HepG2 (cell line): ENCODE measurements around the gene GLDN. TPM values are rescaled to one million over a fixed set of nuclear protein-coding genes. Genes with fewer than 3 reads are reported as not detected.

Experiments
- ATAC-seq: fragments of 200-7000 bp; cut with Tn5 transposase; 3 replicates; pipeline ENCODE4 v1.9.1; 2020; ENCODE audit warnings: mild to moderate bottlenecking, moderate library complexity
- BruUV-seq: library from RNA; stranded (reverse); fragments of 400-500 nt; replicated peaks from 2 replicates; lab custom pipeline; 2021; lab: Mats Ljungman, UMichigan
- CTCF ChIA-PET: fragments of 300-600 bp; formaldehyde crosslinking; extraction: SDS; loops from one replicate; lab custom pipeline; 2021; ENCODE audit warnings: low total read pairs, inconsistent platforms, low intra/inter-chr PET ratio; lab: Yijun Ruan, JAX
- POLR2A ChIA-PET: fragments of 350-600 bp; sonication (Branson Sonifier 250); formaldehyde crosslinking; loops from one replicate; lab custom pipeline; 2020; ENCODE audit warnings: antibody characterized with exemption, inconsistent platforms; lab: Yijun Ruan, JAX
- DNase-seq: peaks from one replicate; pipeline ENCODE4 v3.0.0-alpha.2; 2015; ENCODE audit warnings: low spot score
- FAIRE-seq: peaks from 3 replicates; lab custom pipeline; 2011; peaks lifted over from hg19 to GRCh38; lab: Jason Lieb, UNC
- H2AFZ ChIP-seq: one replicate; pipeline ENCODE4 v1.6.1; 2011; ENCODE audit warnings: low read length, inconsistent platforms
- H3K27ac ChIP-seq: fragments of 300-600 bp; 3 replicates; pipeline ENCODE4 v1.8.0; 2011; ENCODE audit warnings: mixed run types, mild to moderate bottlenecking, mixed read lengths, low read length, inconsistent platforms; ENCODE audit not compliant: insufficient read depth; ENCODE audit errors: extremely low read length
- H3K27me3 ChIP-seq, 2 experiments: fragments of 200-600 bp in 1 of 2; 2 replicates in 1 of 2; 3 replicates in 1 of 2; pipeline versions ENCODE4 v1.6.0 to v1.8.0; 2011; ENCODE audit warnings: low read length in 2 of 2, mild to moderate bottlenecking in 2 of 2, moderate library complexity in 2 of 2, inconsistent platforms in 1 of 2; ENCODE audit not compliant: insufficient read depth in 2 of 2, control insufficient read depth in 1 of 2
- H3K36me3 ChIP-seq, 2 experiments: fragments of 200-600 bp in 1 of 2; replicated peaks in 1 of 2; 2 replicates in 1 of 2; 3 replicates in 1 of 2; pipeline versions ENCODE4 v1.5.1 to v1.8.0; 2011; ENCODE audit warnings: low read length in 2 of 2, inconsistent platforms in 1 of 2; ENCODE audit not compliant: insufficient read depth in 2 of 2, control insufficient read depth in 1 of 2
- H3K4me1 ChIP-seq: 2 replicates; pipeline ENCODE4 v1.5.1; 2012; ENCODE audit warnings: low read length, inconsistent platforms; ENCODE audit not compliant: insufficient read depth
- H3K4me2 ChIP-seq: 2 replicates; pipeline ENCODE4 v1.6.0; 2011; ENCODE audit warnings: low read depth, low read length, inconsistent platforms
- H3K4me3 ChIP-seq, 3 experiments: fragments of 200-600 bp in 1 of 3; sonication (generic), shearing (Covaris generic) in 1 of 3; replicated peaks in 1 of 3; 2 replicates each; pipeline ENCODE4 v1.5.1; 2011 to 2016; ENCODE audit warnings: low read length in 3 of 3, inconsistent platforms in 2 of 3, low read depth in 2 of 3, mild to moderate bottlenecking in 2 of 3, control low read depth in 1 of 3, mixed read lengths in 1 of 3; ENCODE audit not compliant: insufficient read depth in 1 of 3
- H3K79me2 ChIP-seq: one replicate; pipeline ENCODE4 v1.6.1; 2011; ENCODE audit warnings: low read length, inconsistent platforms; ENCODE audit not compliant: insufficient read depth
- H3K9ac ChIP-seq: 2 replicates; pipeline ENCODE4 v1.6.0; 2011; ENCODE audit warnings: mild to moderate bottlenecking, low read depth, low read length, inconsistent platforms; ENCODE audit not compliant: insufficient read depth
- H3K9me3 ChIP-seq: 2 replicates; pipeline ENCODE4 v1.5.1; 2012; ENCODE audit warnings: mild to moderate bottlenecking, low read length
- H4K20me1 ChIP-seq: 2 replicates; pipeline ENCODE4 v1.6.0; 2011; ENCODE audit warnings: inconsistent platforms, mild to moderate bottlenecking, low read length, moderate library complexity; ENCODE audit not compliant: insufficient read depth
- ELF3 ChIP-seq: IDR thresholded peaks from 2 replicates; pipeline ENCODE4 v1.6.1; 2016; ENCODE audit warnings: missing genetic modification reagents, missing compliant biosample characterization
- GATAD2A ChIP-seq: IDR thresholded peaks from 2 replicates; pipeline ENCODE4 v1.6.1; 2016
- KAT2B ChIP-seq: fragments of 150-350 bp; IDR thresholded peaks from 2 replicates; pipeline ENCODE4 v1.6.1; 2014; ENCODE audit warnings: low read depth, low read length, borderline replicate concordance
- MIXL1 ChIP-seq: IDR thresholded peaks from 2 replicates; pipeline ENCODE4 v1.6.1; 2016
- ZNF317 ChIP-seq: sonication (generic); formaldehyde crosslinking; IDR thresholded peaks from 2 replicates; pipeline ENCODE4 v1.5.0; 2020; ENCODE audit warnings: mild to moderate bottlenecking, missing genetic modification reagents
- ZNF772 ChIP-seq: sonication (generic); formaldehyde crosslinking; IDR thresholded peaks from 2 replicates; pipeline ENCODE4 v1.5.0; 2020; ENCODE audit warnings: mild to moderate bottlenecking, missing genetic modification reagents
- WGBS: methylation state at CpG from one replicate; pipeline ENCODE4 v1.1.6; 2017; ENCODE audit warnings: low lambda C conversion rate; 5-methylcytosine and 5-hydroxymethylcytosine counted together
- in situ Hi-C: cut with HindIII; loops from 2 replicates; pipeline ENCODE4 v1.10.0; 2017; ENCODE audit warnings: low pct_unique_long_range_greater_than_20kb; ENCODE audit not compliant: extremely low pct_ligation_motif_present
- intact Hi-C: fragments of 100-400 bp; cut with micrococcal nuclease; formaldehyde crosslinking; loops from one replicate; pipeline ENCODE4 v1.10.0; 2022; ENCODE audit not compliant: unreplicated experiment
- polyA plus RNA-seq, 8 experiments: library from polyadenylated mRNA; depleted of rRNA in 3 of 8; stranded (reverse) in 7 of 8; unstranded in 1 of 8; fragments of >200 nt; fragmentation: Illumina TruSeq in 4 of 8; extraction: Trizol in 4 of 8; gene quantifications; 2 replicates each; pipeline versions ENCODE4 v1.2.1 to v1.2.3, GENCODE V29; 2011 to 2016; ENCODE audit warnings: low read depth in 4 of 8, missing spikeins in 1 of 8, mixed read lengths in 1 of 8; ENCODE audit not compliant: insufficient read depth in 1 of 8
- total RNA-seq, 5 experiments: library from RNA; depleted of rRNA; stranded (reverse); fragments of >200 nt; fragmentation: Illumina TruSeq; extraction: Trizol; gene quantifications; 2 replicates each; pipeline ENCODE4 v1.2.3, GENCODE V29; 2016; ENCODE audit warnings: low read depth in 1 of 5
- TF ChIP-seq, protein P1 (sequence below): sonication (generic); formaldehyde crosslinking; IDR thresholded peaks from 2 replicates; pipeline ENCODE4 v1.4.0; 2020; ENCODE audit warnings: missing genetic modification reagents, borderline replicate concordance
- TF ChIP-seq, protein P2 (sequence below): sonication (generic); formaldehyde crosslinking; IDR thresholded peaks from 2 replicates; pipeline ENCODE4 v1.5.1; 2020; ENCODE audit warnings: missing genetic modification reagents, mild to moderate bottlenecking, borderline replicate concordance

Gene GLDN
- total and polyA plus RNA-seq, 2 of the 13 experiments (the other 11 are each of a cell fraction or from before 2014, with no cell fraction given): 0.86 to 1.0 TPM

DNA sequence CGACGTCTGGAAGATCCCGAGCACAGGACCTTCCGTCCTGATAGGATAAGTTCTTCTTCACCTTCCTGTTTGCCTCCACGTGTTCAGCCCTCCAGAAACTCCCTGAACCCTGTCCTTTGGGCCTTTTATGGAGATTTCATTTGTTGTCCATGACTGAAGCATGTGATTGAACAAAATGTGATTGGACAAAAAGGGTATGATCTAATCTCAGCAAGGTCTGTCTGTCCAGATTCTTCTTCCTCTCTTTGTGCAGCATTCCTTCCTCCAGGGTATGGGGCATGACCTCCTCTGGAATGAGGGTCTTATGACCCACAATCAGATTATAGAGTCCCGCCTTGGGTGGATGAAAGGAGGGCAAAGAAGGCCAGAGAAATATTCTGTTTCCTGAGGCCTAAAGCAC lies 3.0 kb upstream of the GLDN start, which contains the start of gene CYP19A1:
CYP19A1 (minus strand) TSS at position 101 of the 400 bp plus-strand sequence. CDS start 95,684 bp downstream, outside the sequence.
- ATAC-seq (no peak), DNase-seq (no peak), FAIRE-seq (no peak)
- no peak within 1 kb of the TSS for H3K4me2 ChIP-seq
- TF ChIP-seq ELF3 (CRISPR knock-in tag): no peak
- no peak for TF ChIP-seq KAT2B
- TF ChIP-seq, protein P1, sequence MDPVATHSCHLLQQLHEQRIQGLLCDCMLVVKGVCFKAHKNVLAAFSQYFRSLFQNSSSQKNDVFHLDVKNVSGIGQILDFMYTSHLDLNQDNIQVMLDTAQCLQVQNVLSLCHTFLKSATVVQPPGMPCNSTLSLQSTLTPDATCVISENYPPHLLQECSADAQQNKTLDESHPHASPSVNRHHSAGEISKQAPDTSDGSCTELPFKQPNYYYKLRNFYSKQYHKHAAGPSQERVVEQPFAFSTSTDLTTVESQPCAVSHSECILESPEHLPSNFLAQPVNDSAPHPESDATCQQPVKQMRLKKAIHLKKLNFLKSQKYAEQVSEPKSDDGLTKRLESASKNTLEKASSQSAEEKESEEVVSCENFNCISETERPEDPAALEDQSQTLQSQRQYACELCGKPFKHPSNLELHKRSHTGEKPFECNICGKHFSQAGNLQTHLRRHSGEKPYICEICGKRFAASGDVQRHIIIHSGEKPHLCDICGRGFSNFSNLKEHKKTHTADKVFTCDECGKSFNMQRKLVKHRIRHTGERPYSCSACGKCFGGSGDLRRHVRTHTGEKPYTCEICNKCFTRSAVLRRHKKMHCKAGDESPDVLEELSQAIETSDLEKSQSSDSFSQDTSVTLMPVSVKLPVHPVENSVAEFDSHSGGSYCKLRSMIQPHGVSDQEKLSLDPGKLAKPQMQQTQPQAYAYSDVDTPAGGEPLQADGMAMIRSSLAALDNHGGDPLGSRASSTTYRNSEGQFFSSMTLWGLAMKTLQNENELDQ (CRISPR knock-in tag): no peak
- no peak for TF ChIP-seq ZNF317 (CRISPR knock-in tag)
- TF ChIP-seq MIXL1 (CRISPR knock-in tag): no peak
- TF ChIP-seq GATAD2A (CRISPR knock-in tag): no peak
- TF ChIP-seq, protein P2, sequence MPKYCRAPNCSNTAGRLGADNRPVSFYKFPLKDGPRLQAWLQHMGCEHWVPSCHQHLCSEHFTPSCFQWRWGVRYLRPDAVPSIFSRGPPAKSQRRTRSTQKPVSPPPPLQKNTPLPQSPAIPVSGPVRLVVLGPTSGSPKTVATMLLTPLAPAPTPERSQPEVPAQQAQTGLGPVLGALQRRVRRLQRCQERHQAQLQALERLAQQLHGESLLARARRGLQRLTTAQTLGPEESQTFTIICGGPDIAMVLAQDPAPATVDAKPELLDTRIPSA: no peak
- TF ChIP-seq ZNF772: no peak
- peaks cover 16% of the 10 kb centered on the region for H3K4me1 ChIP-seq
- peaks cover 5 to 31% of the 10 kb centered on the region in 2 experiments; a peak in 3 of 5 replicates for H3K27me3 ChIP-seq
- ChIA-PET POLR2A (no interaction called here), CTCF (no interaction called here)
- H3K9me3 ChIP-seq: no peaks in the 10 kb centered on the region
- WGBS: 63% methylated on average over 6 of the region's 6 CpGs
- H3K4me3 ChIP-seq: no peak within 1 kb of the TSS
- intact Hi-C loops (no loop called here), in situ Hi-C loops (no loop called here)
- no peak within 1 kb of the TSS for H3K27ac ChIP-seq
- no peak within 1 kb of the TSS for H2AFZ ChIP-seq
- no TSS peak for BruUV-seq
- H3K9ac ChIP-seq: no peak within 1 kb of the TSS
- no peaks in the 10 kb centered on the region for H4K20me1 ChIP-seq
- H3K79me2 ChIP-seq: no peaks in the 10 kb centered on the region
- no peaks in the 10 kb centered on the region for H3K36me3 ChIP-seq
